Measurements from ENCODE around the gene HTR6.

DNA sequence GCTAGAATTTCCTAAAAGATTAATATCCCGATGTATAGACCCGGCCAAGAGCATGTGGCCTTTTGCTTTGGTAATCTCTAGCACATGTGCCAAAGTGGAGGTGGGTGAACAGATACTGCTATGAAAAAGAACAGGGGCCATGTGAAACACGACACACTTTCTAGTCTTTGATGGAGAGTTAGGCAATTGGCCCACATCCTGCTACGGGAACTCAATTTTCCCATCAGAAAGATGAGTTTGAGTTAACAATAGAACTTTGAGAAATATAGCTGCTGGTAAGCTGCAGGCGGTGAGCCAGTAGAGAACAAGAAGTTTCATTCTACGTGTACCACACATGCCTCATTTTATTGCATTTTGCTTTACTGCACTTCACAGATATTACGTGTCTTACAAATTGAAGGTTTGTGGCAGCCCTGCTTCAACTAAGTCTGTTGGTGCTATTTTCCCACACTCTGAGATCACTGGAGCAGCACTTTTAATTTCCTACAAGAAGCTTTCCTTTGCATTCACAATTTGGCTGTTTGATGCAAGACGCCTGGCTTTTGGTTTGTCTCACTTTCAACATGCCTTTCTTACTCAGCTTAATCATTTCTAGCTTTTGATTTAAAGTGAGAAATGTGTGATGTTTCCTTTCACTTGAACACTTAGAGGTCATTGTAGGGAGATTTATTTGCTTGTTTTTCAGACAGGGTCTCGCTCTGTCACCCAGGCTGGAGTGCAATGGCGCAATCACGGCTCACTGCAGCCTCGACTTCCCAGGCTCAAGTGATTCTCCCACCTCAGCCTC, 46.3 kb downstream of the HTR6 start:
- TF ChIP-seq CTCF (IDR thresholded peaks at IDR 0.05) (no peak), POLR2A (IDR thresholded peaks at IDR 0.05) (no peak)

Data from tibial nerve (tissue), 3 donors.